HepG2 (cell line): Measurements from ENCODE around the gene CLIC6. TPM values are rescaled to one million over a fixed set of nuclear protein-coding genes. Genes with fewer than 3 reads are reported as not detected.

Source experiments
- ATF7-NPFF ChIP-seq: sonication (generic); formaldehyde crosslinking; IDR thresholded peaks from 2 replicates; pipeline ENCODE4 v1.8.1; 2023; ENCODE audit warnings: mild to moderate bottlenecking, low read depth, missing genetic modification reagents, moderate library complexity
- GTF2F1 ChIP-seq: fragments of 150-350 bp; IDR thresholded peaks from 2 replicates; pipeline ENCODE4 v1.6.1; 2014; ENCODE audit warnings: low read length
- NAIF1 ChIP-seq: sonication (generic); formaldehyde crosslinking; IDR thresholded peaks from 2 replicates; pipeline ENCODE4 v1.5.0; 2020; ENCODE audit warnings: mild to moderate bottlenecking, missing genetic modification reagents, borderline replicate concordance
- SATB2 ChIP-seq: sonication (generic); formaldehyde crosslinking; IDR thresholded peaks from 2 replicates; pipeline ENCODE4 v1.5.0; 2020; ENCODE audit warnings: missing genetic modification reagents
- SNRNP70 ChIP-seq: fragments of 200-400 bp; formaldehyde crosslinking; IDR thresholded peaks from 2 replicates; pipeline ENCODE4 v1.6.1; 2017; ENCODE audit warnings: mild to moderate bottlenecking, low read depth, low read length, moderate library complexity
- SRY ChIP-seq: sonication (generic); formaldehyde crosslinking; IDR thresholded peaks from 2 replicates; pipeline ENCODE4 v1.8.0; 2022; ENCODE audit warnings: mild to moderate bottlenecking, missing genetic modification reagents
- TEAD3 ChIP-seq: optimal IDR thresholded peaks from 2 replicates; pipeline ENCODE3; 2016; ENCODE audit warnings: borderline replicate concordance
- TSC22D2 ChIP-seq: sonication (generic); formaldehyde crosslinking; IDR thresholded peaks from 2 replicates; pipeline ENCODE4 v1.5.1; 2020; ENCODE audit warnings: missing genetic modification reagents, mild to moderate bottlenecking, borderline replicate concordance
- WIZ ChIP-seq: sonication (generic); formaldehyde crosslinking; IDR thresholded peaks from 2 replicates; pipeline ENCODE4 v1.5.1; 2020; ENCODE audit warnings: mild to moderate bottlenecking, missing genetic modification reagents
- ZBTB1 ChIP-seq: sonication (generic); formaldehyde crosslinking; IDR thresholded peaks from 2 replicates; pipeline ENCODE4 v1.4.0; 2020; ENCODE audit warnings: missing genetic modification reagents, borderline replicate concordance
- ZFP36L2 ChIP-seq: sonication (generic); formaldehyde crosslinking; IDR thresholded peaks from 2 replicates; pipeline ENCODE4 v1.4.0; 2020; ENCODE audit warnings: missing genetic modification reagents
- ZNF136 ChIP-seq: sonication (generic); formaldehyde crosslinking; IDR thresholded peaks from 2 replicates; pipeline ENCODE4 v1.8.1; 2022; ENCODE audit warnings: low read depth, mild to moderate bottlenecking, moderate library complexity, missing genetic modification reagents
- ZNF44 ChIP-seq: sonication (generic); formaldehyde crosslinking; IDR thresholded peaks from 2 replicates; pipeline ENCODE4 v1.5.1; 2020; ENCODE audit warnings: mild to moderate bottlenecking, missing genetic modification reagents
- ZNF451 ChIP-seq: sonication (generic); formaldehyde crosslinking; IDR thresholded peaks from 2 replicates; pipeline ENCODE4 v1.5.0; 2020; ENCODE audit warnings: mild to moderate bottlenecking, missing genetic modification reagents
- ZNF530 ChIP-seq: sonication (generic); formaldehyde crosslinking; IDR thresholded peaks from 2 replicates; pipeline ENCODE4 v1.5.0; 2020; ENCODE audit warnings: low read depth, mild to moderate bottlenecking, missing genetic modification reagents
- ZNF556 ChIP-seq: sonication (generic); formaldehyde crosslinking; IDR thresholded peaks from 2 replicates; pipeline ENCODE4 v1.4.0; 2020; ENCODE audit warnings: mild to moderate bottlenecking, missing genetic modification reagents, borderline replicate concordance
- ZNF563 ChIP-seq: sonication (generic); formaldehyde crosslinking; IDR thresholded peaks from 2 replicates; pipeline ENCODE4 v1.8.0; 2022; ENCODE audit warnings: mild to moderate bottlenecking, moderate library complexity, missing genetic modification reagents
- ZNF672 ChIP-seq: sonication (generic); formaldehyde crosslinking; IDR thresholded peaks from 2 replicates; pipeline ENCODE4 v1.8.1; 2022; ENCODE audit warnings: missing genetic modification reagents
- polyA plus RNA-seq, 8 experiments: library from polyadenylated mRNA; depleted of rRNA in 3 of 8; stranded (reverse) in 7 of 8; unstranded in 1 of 8; fragments of >200 nt; fragmentation: Illumina TruSeq in 4 of 8; extraction: Trizol in 4 of 8; gene quantifications; 2 replicates each; pipeline versions ENCODE4 v1.2.1 to v1.2.3, GENCODE V29; 2011 to 2016; ENCODE audit warnings: low read depth in 4 of 8, missing spikeins in 1 of 8, mixed read lengths in 1 of 8; ENCODE audit not compliant: insufficient read depth in 1 of 8
- total RNA-seq, 5 experiments: library from RNA; depleted of rRNA; stranded (reverse); fragments of >200 nt; fragmentation: Illumina TruSeq; extraction: Trizol; gene quantifications; 2 replicates each; pipeline ENCODE4 v1.2.3, GENCODE V29; 2016; ENCODE audit warnings: low read depth in 1 of 5
- TF ChIP-seq, protein P1 (sequence below): sonication (generic); formaldehyde crosslinking; IDR thresholded peaks from 2 replicates; pipeline ENCODE4 v1.5.1; 2020; ENCODE audit warnings: missing genetic modification reagents, mild to moderate bottlenecking, borderline replicate concordance
- TF ChIP-seq, protein P2 (sequence below): sonication (generic); formaldehyde crosslinking; IDR thresholded peaks from 2 replicates; pipeline ENCODE4 v1.4.0; 2020; ENCODE audit warnings: missing genetic modification reagents, mild to moderate bottlenecking, borderline replicate concordance
- TF ChIP-seq, protein P3 (sequence below): sonication (generic); formaldehyde crosslinking; IDR thresholded peaks from 2 replicates; pipeline ENCODE4 v1.9.0; 2021; ENCODE audit warnings: missing genetic modification reagents, mild to moderate bottlenecking, borderline replicate concordance
- TF ChIP-seq, protein P4 (sequence below): IDR thresholded peaks from 2 replicates; pipeline ENCODE4 v1.6.1; 2016; ENCODE audit warnings: control low read depth
- TF ChIP-seq, protein P5 (sequence below): IDR thresholded peaks from 2 replicates; pipeline ENCODE4 v1.6.1; 2012; ENCODE audit warnings: low read depth, low read length, improper control_type of control experiment

The CLIC6 gene
- total and polyA plus RNA-seq, 2 of the 13 experiments (the other 11 are each of a cell fraction or from before 2014, with no cell fraction given), result not detected

GRCh38 chr21:34745557-34746255, 76.9 kb downstream of the CLIC6 start (continued):
- no peak for TF ChIP-seq ZNF44 (CRISPR knock-in tag)
- no peak for TF ChIP-seq ZNF563
- TF ChIP-seq, protein P1, sequence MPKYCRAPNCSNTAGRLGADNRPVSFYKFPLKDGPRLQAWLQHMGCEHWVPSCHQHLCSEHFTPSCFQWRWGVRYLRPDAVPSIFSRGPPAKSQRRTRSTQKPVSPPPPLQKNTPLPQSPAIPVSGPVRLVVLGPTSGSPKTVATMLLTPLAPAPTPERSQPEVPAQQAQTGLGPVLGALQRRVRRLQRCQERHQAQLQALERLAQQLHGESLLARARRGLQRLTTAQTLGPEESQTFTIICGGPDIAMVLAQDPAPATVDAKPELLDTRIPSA, result no peak
- TF ChIP-seq ZNF451 (CRISPR knock-in tag), result no peak
- no peak; the same call in 1 of the 2 replicates for TF ChIP-seq ZNF556
- TF ChIP-seq, protein P2, sequence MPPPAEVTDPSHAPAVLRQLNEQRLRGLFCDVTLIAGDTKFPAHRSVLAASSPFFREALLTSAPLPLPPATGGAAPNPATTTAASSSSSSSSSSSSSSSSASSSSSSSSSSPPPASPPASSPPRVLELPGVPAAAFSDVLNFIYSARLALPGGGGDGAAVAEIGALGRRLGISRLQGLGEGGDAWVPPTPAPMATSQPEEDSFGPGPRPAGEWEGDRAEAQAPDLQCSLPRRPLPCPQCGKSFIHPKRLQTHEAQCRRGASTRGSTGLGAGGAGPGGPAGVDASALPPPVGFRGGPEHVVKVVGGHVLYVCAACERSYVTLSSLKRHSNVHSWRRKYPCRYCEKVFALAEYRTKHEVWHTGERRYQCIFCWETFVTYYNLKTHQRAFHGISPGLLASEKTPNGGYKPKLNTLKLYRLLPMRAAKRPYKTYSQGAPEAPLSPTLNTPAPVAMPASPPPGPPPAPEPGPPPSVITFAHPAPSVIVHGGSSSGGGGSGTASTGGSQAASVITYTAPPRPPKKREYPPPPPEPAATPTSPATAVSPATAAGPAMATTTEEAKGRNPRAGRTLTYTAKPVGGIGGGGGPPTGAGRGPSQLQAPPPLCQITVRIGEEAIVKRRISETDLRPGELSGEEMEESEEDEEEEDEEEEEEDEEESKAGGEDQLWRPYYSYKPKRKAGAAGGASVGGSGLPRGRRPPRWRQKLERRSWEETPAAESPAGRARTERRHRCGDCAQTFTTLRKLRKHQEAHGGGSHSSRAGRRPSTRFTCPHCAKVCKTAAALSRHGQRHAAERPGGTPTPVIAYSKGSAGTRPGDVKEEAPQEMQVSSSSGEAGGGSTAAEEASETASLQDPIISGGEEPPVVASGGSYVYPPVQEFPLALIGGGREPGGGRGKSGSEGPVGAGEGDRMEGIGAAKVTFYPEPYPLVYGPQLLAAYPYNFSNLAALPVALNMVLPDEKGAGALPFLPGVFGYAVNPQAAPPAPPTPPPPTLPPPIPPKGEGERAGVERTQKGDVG (CRISPR knock-in tag), result no peak
- no peak for TF ChIP-seq ZNF672
- TF ChIP-seq, protein P3, sequence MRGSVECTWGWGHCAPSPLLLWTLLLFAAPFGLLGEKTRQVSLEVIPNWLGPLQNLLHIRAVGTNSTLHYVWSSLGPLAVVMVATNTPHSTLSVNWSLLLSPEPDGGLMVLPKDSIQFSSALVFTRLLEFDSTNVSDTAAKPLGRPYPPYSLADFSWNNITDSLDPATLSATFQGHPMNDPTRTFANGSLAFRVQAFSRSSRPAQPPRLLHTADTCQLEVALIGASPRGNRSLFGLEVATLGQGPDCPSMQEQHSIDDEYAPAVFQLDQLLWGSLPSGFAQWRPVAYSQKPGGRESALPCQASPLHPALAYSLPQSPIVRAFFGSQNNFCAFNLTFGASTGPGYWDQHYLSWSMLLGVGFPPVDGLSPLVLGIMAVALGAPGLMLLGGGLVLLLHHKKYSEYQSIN (CRISPR knock-in tag), result no peak
- no peak for TF ChIP-seq WIZ (CRISPR knock-in tag)
- no peak for TF ChIP-seq ZNF136 (CRISPR knock-in tag)
- TF ChIP-seq TEAD3 (CRISPR knock-in tag), result peak; percentile 73
- TF ChIP-seq ATF7-NPFF (CRISPR knock-in tag), result no peak; the same call in 1 of the 2 replicates
- TF ChIP-seq SRY (CRISPR knock-in tag), result no peak
- no peak for TF ChIP-seq ZFP36L2 (CRISPR knock-in tag)
- no peak for TF ChIP-seq SATB2 (CRISPR knock-in tag)
- TF ChIP-seq ZBTB1, result no peak
- TF ChIP-seq TSC22D2 (CRISPR knock-in tag), result no peak
- TF ChIP-seq ZNF530 (CRISPR knock-in tag), result no peak
- TF ChIP-seq SNRNP70, result no peak
- TF ChIP-seq, protein P4, sequence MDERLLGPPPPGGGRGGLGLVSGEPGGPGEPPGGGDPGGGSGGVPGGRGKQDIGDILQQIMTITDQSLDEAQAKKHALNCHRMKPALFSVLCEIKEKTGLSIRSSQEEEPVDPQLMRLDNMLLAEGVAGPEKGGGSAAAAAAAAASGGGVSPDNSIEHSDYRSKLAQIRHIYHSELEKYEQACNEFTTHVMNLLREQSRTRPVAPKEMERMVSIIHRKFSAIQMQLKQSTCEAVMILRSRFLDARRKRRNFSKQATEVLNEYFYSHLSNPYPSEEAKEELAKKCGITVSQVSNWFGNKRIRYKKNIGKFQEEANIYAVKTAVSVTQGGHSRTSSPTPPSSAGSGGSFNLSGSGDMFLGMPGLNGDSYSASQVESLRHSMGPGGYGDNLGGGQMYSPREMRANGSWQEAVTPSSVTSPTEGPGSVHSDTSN, result no peak
- no peak for TF ChIP-seq GTF2F1
- no peak for TF ChIP-seq NAIF1 (CRISPR knock-in tag)
- TF ChIP-seq, protein P5, sequence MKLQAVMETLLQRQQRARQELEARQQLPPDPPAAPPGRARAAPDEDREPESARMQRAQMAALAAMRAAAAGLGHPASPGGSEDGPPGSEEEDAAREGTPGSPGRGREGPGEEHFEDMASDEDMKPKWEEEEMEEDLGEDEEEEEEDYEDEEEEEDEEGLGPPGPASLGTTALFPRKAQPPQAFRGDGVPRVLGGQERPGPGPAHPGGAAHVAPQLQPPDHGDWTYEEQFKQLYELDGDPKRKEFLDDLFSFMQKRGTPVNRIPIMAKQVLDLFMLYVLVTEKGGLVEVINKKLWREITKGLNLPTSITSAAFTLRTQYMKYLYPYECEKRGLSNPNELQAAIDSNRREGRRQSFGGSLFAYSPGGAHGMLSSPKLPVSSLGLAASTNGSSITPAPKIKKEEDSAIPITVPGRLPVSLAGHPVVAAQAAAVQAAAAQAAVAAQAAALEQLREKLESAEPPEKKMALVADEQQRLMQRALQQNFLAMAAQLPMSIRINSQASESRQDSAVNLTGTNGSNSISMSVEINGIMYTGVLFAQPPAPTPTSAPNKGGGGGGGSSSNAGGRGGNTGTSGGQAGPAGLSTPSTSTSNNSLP, result peak; percentile 80
